Left lung (tissue), 10 donors: ENCODE results near the gene SSX2IP. TPM values are rescaled to one million over a fixed set of nuclear protein-coding genes. Genes with fewer than 3 reads are reported as not detected.
A peak's percentile ranks its signal among the peaks of the same experiment; 100 is the strongest.

Experiments
- ATAC-seq: fragments of 200-7000 bp; cut with Tn5 transposase; one replicate; pipeline ENCODE4 v1.9.1; 2020; ENCODE audit warnings: moderate library complexity
- DNase-seq, 4 donors: peaks; one replicate each; pipeline ENCODE4 v3.0.0-alpha.2; 2013 to 2020
- H3K27ac ChIP-seq, 2 donors: fragments of 200-600 bp; sonication (generic) in 1 of 2; one replicate each; pipeline versions ENCODE4 v1.5.0 to v1.8.0; 2020 to 2021
- H3K27me3 ChIP-seq, 2 donors: fragments of 200-600 bp; sonication (generic) in 1 of 2; one replicate each; pipeline versions ENCODE4 v1.5.0 to v1.8.0; 2020 to 2021
- H3K36me3 ChIP-seq, 2 donors: fragments of 200-600 bp; sonication (generic) in 1 of 2; one replicate each; pipeline versions ENCODE4 v1.5.0 to v1.8.0; 2020 to 2021
- H3K4me1 ChIP-seq, 2 donors: fragments of 200-600 bp; one replicate each; pipeline ENCODE4 v1.8.0; 2021
- H3K4me3 ChIP-seq, 2 donors: fragments of 200-600 bp; sonication (generic) in 1 of 2; one replicate each; pipeline versions ENCODE4 v1.5.0 to v1.8.0; 2020 to 2021; ENCODE audit warnings: mild to moderate bottlenecking in 1 of 2
- H3K9me3 ChIP-seq, 2 donors: fragments of 200-600 bp; sonication (generic) in 1 of 2; one replicate each; pipeline versions ENCODE4 v1.5.0 to v1.8.0; 2020 to 2021
- CTCF ChIP-seq, 2 donors: fragments of 200-600 bp; sonication (generic) in 1 of 2; IDR thresholded peaks; one replicate each; pipeline versions ENCODE4 v1.5.0 to v1.8.0; 2021; ENCODE audit warnings: antibody characterized with exemption in 2 of 2
- intact Hi-C, 2 donors: fragments of 100-400 bp; cut with DNase I; formaldehyde crosslinking; loops; one replicate each; pipeline versions ENCODE4 v1.11.2 to v1.14.2; 2022
- polyA plus RNA-seq, 6 donors: library from polyadenylated mRNA; unstranded; fragments of 120-200 nt; gene quantifications; one replicate each; pipeline ENCODE4 v1.2.1, GENCODE V29; 2013; ENCODE audit not compliant: insufficient read length in 6 of 6
- total RNA-seq, 2 donors: library from RNA; stranded (reverse); fragmentation: NEBNext Ultra II Directional; extraction: Animal tissue kit (Norgen Biotek cat#: 25700); gene quantifications; one replicate each; pipeline ENCODE4 v1.2.1, GENCODE V29; 2021
- donor health status: DM: no; HTN: yes; CAD: no.
- donor health status: DM: no; HTN: no; CAD: no.

Gene SSX2IP
- total and polyA plus RNA-seq, 8 donors, result 10.1 to 20.2 (median 17.8) TPM

GRCh38 chr1:84632673-84633434 is 57.4 kb downstream of the SSX2IP start:
- Histone ChIP-seq H3K9me3 (no peaks in the 10 kb centered on the region), H3K36me3 (no peaks in the 10 kb centered on the region), H3K4me3 (no peak overlapping the region), H3K27me3 (no peaks in the 10 kb centered on the region), H3K27ac (no peak overlapping the region), H3K4me1 (no peaks in the 10 kb centered on the region)
- intact Hi-C loops, result no loop called here
- no peak for TF ChIP-seq CTCF (IDR thresholded peaks at IDR 0.05)
- ATAC-seq (peak; percentile 72), DNase-seq (no peak)

GRCh38 chr1:84632137-84632536 is 58.1 kb downstream of the SSX2IP start:
- ATAC-seq, result no peak
- intact Hi-C loops, result no loop called here
- no peak overlapping the region for H3K27ac ChIP-seq
- no peaks in the 10 kb centered on the region for H3K36me3 ChIP-seq
- no peaks in the 10 kb centered on the region for H3K4me1 ChIP-seq
- no peaks in the 10 kb centered on the region for H3K27me3 ChIP-seq
- H3K4me3 ChIP-seq, result no peak overlapping the region
- no peaks in the 10 kb centered on the region for H3K9me3 ChIP-seq
- no peak for DNase-seq
- TF ChIP-seq CTCF (IDR thresholded peaks at IDR 0.05), result no peak

- intact Hi-C loops, result loop anchor here in 1 of 2 donors (10.0 kb wide), 2 partner anchors 130 to 480 kb away; partner anchors contain the start of gene PRKACB
- ATAC-seq (no peak), DNase-seq (no peak)
- Histone ChIP-seq H3K36me3 (no peaks in the 10 kb centered on the region), H3K27ac (no peak overlapping the region), H3K4me3 (no peak overlapping the region), H3K9me3 (no peaks in the 10 kb centered on the region), H3K27me3 (no peaks in the 10 kb centered on the region), H3K4me1 (peaks cover 0 to 7% of the 10 kb centered on the region in 2 donors)
- no peak for TF ChIP-seq CTCF (IDR thresholded peaks at IDR 0.05)
These were observed 65.4 kb downstream of the SSX2IP start for GRCh38 chr1:84624876-84625275.

GRCh38 chr1:84621553-84621952 is 68.7 kb downstream of the SSX2IP start:
- Histone ChIP-seq H3K27me3 (no peaks in the 10 kb centered on the region), H3K9me3 (no peaks in the 10 kb centered on the region), H3K4me3 (no peak overlapping the region), H3K27ac (no peak overlapping the region), H3K4me1 (peaks cover 0 to 19% of the 10 kb centered on the region in 2 donors), H3K36me3 (no peaks in the 10 kb centered on the region)
- ATAC-seq (no peak), DNase-seq (no peak)
- intact Hi-C loops, result loop anchor here in 1 of 2 donors (10.0 kb wide), 2 partner anchors 133 to 477 kb away; partner anchors contain the start of gene PRKACB
- no peak for TF ChIP-seq CTCF (IDR thresholded peaks at IDR 0.05)

GRCh38 chr1:84620720-84621313 is 69.4 kb downstream of the SSX2IP start:
- Histone ChIP-seq H3K9me3 (no peaks in the 10 kb centered on the region), H3K36me3 (no peaks in the 10 kb centered on the region), H3K4me3 (peak overlapping the region; percentile 49 to 50), H3K27me3 (no peaks in the 10 kb centered on the region), H3K4me1 (peaks cover 0 to 19% of the 10 kb centered on the region in 2 donors), H3K27ac (peak overlapping the region in 1 of 2 donors; percentile 69)
- peak; percentile 97 to 99 for TF ChIP-seq CTCF (IDR thresholded peaks at IDR 0.05)
- intact Hi-C loops, result loop anchor here in 1 of 2 donors (10.0 kb wide), 2 partner anchors 134 to 476 kb away; partner anchors contain the start of gene PRKACB
- peak; percentile 65 to 96 (median 74) for DNase-seq
- peak; percentile 99 for ATAC-seq
